Bronchial epithelial cell (primary cell): ENCODE measurements around the gene MCU. TPM values are rescaled to one million over a fixed set of nuclear protein-coding genes. Genes with fewer than 3 reads are reported as not detected.

Source experiments
- DNase-seq: peaks from one replicate; pipeline ENCODE4 v3.0.0-alpha.2; 2010; ENCODE audit warnings: low read depth
- FAIRE-seq: peaks from 2 replicates; lab custom pipeline; 2011; peaks lifted over from hg19 to GRCh38; lab: Jason Lieb, UNC
- H3K27me3 ChIP-seq: 2 replicates; pipeline ENCODE4 v1.5.1; 2011; ENCODE audit warnings: low read length; ENCODE audit not compliant: control insufficient read depth, insufficient read depth
- H3K36me3 ChIP-seq: 2 replicates; pipeline ENCODE4 v1.5.1; 2011; ENCODE audit warnings: low read length; ENCODE audit not compliant: control insufficient read depth, insufficient read depth
- H3K4me3 ChIP-seq: 2 replicates; pipeline ENCODE4 v1.5.1; 2011; ENCODE audit warnings: mild to moderate bottlenecking, low read depth, low read length, control low read depth
- total RNA-seq: library from RNA; depleted of rRNA; stranded (reverse); fragments of >200 nt; gene quantifications from 2 replicates; pipeline ENCODE4 v1.2.1, GENCODE V29; 2014
- TF ChIP-seq, protein P1 (sequence below): IDR thresholded peaks from 2 replicates; pipeline ENCODE4 v1.5.1; 2011; ENCODE audit warnings: mild to moderate bottlenecking, moderate library complexity, low read length, control low read depth, inconsistent platforms; ENCODE audit not compliant: insufficient read depth, severe bottlenecking

MCU gene
- total RNA-seq, 1 donor from 2014 or later = 38.7 TPM

DNA sequence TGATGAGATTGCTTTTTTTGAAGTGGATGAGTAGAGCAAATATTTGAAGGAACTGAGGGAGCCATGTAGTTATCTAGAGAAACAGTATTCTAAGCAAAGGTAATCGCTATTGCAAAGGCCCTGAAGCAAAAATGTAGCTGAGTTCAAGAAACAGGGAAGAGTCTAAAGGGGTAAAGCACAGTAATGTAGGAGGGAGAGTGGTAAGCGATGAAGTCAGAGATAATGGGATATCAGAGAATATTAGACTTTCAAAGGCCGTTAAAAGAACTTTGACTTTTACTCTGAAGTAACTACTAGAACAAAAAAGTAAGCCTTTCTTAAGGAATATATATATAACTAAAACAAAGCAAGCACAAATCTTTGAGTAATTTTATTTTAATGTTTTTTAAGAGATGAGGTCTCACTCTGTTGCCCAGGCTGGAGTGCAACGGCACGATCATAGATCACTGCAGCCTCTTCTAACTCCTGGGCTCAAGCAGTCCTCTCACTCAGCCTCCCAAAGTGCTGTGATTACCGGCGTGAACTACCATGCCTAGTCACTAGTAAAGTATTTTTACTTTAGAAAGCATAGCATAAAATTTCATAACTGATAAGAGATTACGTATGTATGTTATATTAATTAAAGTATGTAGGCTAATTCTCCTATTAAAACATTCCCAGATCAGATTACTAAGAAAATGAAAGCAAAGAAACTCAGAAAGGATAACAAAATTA lies 139.9 kb downstream of the MCU start:
- TF ChIP-seq, protein P1, sequence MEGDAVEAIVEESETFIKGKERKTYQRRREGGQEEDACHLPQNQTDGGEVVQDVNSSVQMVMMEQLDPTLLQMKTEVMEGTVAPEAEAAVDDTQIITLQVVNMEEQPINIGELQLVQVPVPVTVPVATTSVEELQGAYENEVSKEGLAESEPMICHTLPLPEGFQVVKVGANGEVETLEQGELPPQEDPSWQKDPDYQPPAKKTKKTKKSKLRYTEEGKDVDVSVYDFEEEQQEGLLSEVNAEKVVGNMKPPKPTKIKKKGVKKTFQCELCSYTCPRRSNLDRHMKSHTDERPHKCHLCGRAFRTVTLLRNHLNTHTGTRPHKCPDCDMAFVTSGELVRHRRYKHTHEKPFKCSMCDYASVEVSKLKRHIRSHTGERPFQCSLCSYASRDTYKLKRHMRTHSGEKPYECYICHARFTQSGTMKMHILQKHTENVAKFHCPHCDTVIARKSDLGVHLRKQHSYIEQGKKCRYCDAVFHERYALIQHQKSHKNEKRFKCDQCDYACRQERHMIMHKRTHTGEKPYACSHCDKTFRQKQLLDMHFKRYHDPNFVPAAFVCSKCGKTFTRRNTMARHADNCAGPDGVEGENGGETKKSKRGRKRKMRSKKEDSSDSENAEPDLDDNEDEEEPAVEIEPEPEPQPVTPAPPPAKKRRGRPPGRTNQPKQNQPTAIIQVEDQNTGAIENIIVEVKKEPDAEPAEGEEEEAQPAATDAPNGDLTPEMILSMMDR = no peak
- no peak for FAIRE-seq
- Histone ChIP-seq H3K27me3 (no peaks in the 10 kb centered on the region), H3K4me3 (no peak overlapping the region), H3K36me3 (peaks cover 3% of the 10 kb centered on the region)
- peak; percentile 39 for DNase-seq

DNA sequence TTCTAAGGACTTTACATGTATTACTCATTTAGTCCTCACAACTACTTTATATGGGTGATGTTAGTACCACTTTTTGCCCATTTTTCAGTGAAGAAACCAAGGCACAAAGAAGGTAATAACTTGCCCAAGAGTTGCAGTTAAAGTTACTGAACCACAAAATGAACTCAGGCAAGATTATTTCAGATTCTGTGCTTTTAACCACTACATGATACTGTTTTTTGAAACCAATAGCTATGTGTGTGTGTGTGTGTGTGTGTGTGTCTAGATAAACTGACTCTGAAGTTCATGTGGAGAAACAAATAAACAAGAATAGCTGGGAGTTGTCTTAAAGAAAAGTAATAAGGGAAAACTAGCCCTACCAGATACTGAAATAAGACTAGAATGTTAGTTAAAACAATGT lies 140.8 kb downstream of the MCU start:
- TF ChIP-seq, protein P1 = no peak
- H3K36me3 ChIP-seq = peaks cover 3% of the 10 kb centered on the region
- no peaks in the 10 kb centered on the region for H3K27me3 ChIP-seq
- FAIRE-seq = no peak
- no peak overlapping the region for H3K4me3 ChIP-seq
- no peak for DNase-seq

DNA sequence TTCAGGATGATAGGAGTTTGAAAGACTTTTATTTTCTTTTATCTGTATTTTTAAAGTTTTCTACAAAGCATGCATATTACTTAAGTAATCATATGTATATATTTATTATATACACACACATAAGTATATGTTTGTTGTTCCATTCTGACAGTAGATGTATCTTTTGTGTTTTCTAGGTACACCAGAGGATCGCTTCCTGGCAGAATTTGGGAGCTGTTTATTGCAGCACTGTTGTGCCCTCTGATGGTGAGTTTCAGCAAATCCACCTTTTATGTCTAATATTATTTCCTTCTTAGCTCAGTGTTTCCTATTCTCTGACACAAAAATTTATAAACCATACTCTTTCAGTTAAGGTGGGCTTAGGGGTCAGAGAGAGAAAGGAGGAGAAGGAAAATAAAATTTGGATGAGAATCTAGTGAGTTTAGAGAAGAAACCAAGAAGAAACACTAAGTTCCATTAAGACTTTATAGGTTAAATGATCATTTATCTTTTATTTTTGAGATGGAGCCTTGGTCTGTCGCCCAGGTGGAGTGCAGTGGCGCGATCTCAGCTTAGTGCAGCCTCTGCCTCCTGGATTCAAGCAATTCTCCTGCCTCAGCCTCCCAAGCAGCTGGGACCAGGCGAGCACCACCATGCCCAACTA lies 142.4 kb downstream of the MCU start:
- DNase-seq (peak; percentile 65), FAIRE-seq (no peak)
- Histone ChIP-seq H3K36me3 (peaks cover 3% of the 10 kb centered on the region), H3K27me3 (no peaks in the 10 kb centered on the region), H3K4me3 (no peak overlapping the region)
- TF ChIP-seq, protein P1 = peak; percentile 47

DNA sequence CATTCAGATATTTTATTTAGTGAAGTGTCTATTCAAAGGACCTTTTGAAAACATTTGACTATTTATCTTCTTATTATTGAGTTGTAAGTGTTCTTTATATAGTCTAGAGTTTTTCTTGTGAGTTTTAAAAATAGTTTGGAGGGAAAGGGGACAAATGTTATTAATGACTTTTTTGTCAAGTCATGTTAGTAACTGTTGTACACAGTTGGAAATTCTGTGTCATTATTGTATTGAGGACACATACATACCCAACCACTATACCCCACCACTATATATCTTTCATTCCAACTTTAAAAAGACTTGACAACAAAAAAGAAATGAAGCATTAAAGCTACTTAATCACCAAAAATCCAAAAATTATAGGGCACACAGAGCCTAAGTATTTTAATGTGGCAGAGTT lies 148.4 kb downstream of the MCU start:
- H3K36me3 ChIP-seq = no peaks in the 10 kb centered on the region
- TF ChIP-seq, protein P1 = no peak
- no peak for DNase-seq
- H3K27me3 ChIP-seq = no peaks in the 10 kb centered on the region
- FAIRE-seq = no peak
- no peak overlapping the region for H3K4me3 ChIP-seq

DNA sequence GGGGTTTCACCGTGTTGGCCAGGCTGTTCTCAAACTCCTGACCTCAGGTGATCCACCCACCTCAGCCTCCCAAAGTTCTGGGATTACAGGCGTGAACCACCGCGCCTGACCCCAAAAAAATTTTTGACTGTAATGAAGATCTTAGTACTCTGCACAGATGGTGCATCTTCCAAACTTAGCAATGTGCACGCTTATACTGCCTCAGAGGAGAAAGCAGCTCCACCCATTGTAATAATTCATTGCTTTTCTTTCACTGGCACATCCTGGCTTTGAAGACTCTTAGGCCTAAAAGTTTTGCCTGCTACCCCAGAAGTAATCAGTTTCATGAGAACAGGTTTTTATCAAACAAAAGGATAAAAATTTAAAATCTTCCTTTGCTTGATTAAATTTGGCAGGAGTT lies 149.5 kb downstream of the MCU start:
- FAIRE-seq = no peak
- Histone ChIP-seq H3K27me3 (no peaks in the 10 kb centered on the region), H3K36me3 (no peaks in the 10 kb centered on the region), H3K4me3 (no peak overlapping the region)
- TF ChIP-seq, protein P1 = no peak
- DNase-seq = no peak
